NCI-H1436 treated with DMSO at 0.1 percent for 48 hours (cell line): ENCODE data around the gene HPS4.
"Not testable (repeated sequence)": the region's sequence is repeated elsewhere in the genome, so short reads cannot be mapped to it uniquely, and the experiment has no call there.

ENCODE experiments used
- DNase-seq: peaks from one replicate; lab custom pipeline; 2025; lab: John Stamatoyannopoulos, UW

HPS4 gene

DNA sequence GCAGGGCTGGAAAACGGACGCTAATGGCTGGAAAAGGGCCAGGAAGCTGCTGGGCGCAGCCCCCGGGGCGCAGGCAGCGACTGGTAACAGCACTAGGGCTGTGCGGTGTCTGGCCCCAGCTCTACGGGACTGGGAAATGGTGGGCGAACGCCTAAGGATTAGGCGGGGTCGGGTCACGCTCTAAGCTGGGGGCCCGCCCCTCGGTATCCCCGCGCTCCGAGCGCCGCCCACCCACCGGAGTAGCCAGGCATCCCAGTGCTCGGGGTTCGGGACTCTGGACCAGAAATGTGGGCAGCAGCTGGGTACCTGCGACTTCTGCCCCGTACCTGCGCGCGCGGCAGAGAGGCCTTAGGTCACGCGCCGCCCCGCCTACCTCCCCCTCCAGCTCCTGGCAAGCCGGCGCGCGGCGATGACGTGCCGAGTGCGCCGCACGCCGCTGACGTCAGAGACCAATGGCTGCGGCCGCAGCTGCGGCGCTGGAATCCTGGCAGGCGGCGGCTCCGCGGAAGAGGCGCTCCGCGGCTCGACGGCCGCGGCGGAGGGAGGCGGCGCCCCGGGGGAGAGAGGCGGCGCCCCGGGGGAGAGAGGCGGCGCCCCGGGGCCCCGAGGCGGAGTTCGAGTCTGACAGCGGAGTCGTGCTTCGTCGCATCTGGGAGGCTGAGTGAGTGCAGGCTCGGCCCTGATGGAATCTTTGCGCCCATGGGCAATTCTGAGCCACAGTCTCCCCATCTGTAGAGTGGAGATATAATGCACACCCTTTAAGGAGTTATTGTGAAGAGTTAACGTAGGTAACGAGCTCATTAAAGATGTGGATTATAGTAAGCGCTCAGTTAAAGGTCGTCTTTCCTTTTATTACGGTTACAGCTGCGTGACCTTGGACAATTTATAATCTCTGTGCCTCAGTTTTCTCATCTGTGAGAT lies at the start of gene HPS4, which contains the start of gene SRRD:
TSS of gene HPS4 (minus strand) at position 345 of the 921 bp plus-strand sequence. CDS start 2,021 bp downstream, outside the sequence.
TSS of gene SRRD (plus strand) at position 439 of the 921 bp plus-strand sequence. CDS start at position 453, 14 bp downstream.
- DNase-seq = peak; percentile 18

DNA sequence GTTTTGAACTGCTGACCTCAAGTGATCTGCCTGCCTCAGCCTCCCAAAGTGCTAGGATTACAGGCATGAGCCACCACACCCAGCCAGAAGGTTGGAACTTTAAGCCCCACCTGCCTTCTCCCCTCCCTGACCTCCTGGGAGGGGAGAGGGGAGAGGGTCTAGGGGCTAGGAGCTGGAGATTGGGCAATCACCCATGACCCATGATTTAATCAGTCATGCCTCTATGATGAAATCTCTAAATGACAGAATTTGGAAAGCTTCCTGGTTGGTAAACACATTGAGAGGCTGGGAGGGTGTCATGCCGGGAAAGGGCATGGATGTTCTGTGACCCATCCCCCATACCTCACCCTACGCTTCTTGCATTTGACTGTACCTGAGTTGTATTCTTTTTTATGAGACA lies 45.8 kb upstream of the HPS4 start:
- no peak for DNase-seq

DNA sequence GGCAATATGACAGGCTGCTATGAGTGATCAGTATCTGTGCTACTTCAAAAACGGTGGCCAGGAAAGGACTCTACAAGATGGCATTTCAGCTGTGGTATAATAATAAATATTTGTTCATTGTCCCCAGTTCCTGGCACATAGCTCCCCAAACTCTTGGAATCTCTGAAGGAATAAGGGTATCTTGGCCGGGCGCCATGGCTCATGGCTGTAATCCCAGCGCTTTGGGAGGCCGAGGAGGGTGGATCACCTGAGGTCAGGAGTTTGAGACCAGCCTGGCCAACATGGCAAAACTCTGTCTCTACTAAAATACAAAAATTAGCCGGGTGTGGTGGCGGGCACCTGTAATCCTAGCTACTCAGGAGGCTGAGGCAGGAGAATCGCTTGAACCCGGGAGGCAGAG lies 44.9 kb upstream of the HPS4 start:
- DNase-seq = not testable (repeated sequence)

DNA sequence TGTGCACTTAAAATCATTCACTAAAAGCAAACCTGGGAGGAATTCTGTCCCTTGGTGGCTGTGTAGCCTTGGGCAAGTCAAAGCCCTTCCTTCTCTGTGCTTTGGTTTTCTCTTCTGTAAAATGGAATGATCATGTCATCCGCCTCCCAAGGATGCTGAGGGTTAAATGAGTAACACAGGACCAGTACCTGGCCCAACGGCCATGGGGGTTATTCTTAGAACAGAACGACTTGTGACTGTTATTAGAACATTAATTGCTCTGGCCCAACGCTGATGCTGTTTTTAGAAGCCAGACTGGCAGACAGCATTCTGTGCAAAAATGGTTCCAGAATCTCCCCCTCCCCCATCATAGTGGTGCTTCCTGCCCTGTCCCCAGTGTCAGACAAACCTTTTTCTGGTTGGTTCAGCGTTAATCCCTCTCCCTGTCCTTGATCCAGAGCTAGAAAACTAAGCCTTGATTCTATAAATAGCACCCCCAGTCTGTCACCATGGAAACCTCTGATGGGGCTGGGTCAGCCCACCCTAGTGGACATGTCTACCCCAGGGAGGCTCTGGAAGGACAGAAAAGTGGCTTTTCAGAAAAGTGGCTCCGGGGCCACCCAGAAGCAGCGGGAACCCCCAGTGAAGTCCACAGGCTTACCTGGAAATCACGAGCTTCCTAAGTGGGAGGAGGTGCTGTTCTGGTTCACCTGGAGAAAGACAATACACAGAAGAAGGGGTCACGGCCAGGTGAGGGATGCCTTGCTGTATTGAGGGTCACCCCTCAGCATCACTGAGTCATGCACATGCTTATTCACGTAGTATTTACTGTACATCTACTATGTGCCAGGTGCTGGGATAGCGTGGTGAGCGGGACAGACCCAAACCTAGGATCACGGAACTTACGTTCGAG lies 44.2 kb upstream of the HPS4 start:
- DNase-seq = no peak

DNA sequence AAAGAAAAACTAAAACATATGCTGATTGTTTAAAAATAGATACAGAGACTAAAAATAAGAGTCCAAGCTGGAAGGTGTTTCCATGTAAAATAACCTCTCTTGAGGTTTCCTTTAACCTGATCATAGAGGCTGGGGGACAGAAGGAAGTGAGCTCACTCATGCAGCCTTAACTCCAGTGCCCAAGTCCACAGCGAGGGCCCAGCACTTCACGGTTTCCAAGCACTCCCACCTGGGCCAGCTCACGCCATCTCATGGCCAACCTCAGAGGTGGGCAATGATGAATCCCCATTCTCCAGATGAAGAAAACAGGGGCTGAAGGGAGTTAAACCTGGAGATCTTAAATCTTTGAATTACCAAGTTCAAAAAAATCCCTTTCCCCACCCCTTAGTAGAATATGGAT lies 43.6 kb upstream of the HPS4 start:
- no peak for DNase-seq

DNA sequence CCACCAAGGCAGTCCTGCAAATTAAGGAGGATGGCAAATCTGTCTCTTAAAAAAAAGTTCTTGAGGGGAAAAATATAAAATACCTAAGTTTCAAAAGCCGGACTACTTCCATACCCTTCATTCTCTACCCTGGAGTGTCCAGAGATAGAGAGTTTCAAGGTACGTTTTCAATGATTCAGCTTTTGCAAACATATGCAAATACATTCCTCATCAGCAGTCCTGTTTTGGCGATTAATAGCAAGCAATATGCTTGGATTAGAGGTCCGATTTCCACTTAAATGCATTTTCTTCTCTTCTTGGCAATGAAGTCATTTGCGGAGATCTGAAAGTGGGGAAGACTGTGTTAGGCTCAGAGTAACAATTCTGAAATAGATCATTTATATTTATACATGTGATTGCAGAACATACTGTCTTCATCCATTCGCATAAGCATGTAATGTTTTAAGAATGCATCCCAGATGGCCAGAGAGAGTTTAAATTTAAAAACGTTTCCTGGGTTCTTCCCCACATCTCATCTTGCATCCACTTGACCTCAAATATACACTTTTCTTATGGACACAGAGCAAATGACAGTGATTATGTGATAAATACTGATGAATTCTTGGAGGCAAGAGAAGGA lies 42.5 kb upstream of the HPS4 start:
- DNase-seq = no peak

DNA sequence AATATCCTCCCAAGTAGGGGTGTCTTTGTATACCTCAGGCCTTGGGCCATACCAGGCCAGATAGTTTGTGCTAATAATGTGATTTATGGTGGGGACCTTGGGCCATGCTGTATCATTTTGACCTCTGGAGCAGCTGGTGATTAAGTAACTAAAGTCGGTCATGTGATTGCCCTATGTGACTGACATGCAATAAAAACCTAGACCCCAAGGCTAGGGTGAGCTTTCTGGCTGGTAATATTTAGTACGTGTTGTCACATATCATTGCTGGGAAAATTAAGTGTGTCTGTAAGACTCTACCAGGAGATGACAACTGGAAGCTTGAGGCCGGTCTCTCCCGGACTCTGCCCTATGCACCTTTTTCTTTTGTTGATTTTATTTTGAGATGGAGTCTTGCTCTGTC lies 41.3 kb upstream of the HPS4 start:
- DNase-seq = no peak

DNA sequence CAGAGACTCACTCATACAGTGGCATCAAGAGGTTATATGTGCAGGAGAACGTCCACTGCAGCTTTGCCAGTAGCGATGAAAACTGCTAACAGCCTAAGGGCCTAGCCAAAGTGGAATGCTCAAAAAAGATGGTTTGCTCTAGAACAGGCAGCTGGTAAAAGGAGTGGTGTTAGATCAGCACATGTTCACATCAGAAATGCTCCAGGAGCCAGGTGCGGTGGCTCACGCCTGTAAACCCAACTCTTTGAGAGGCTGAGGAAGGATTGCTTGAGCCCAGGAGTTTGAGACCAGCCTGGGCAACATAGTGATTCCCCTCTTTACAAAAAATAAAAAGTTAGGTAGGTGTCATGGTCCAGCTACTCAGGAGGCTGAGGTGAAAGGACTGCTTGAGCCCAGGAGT lies 39.0 kb upstream of the HPS4 start:
- no peak for DNase-seq

DNA sequence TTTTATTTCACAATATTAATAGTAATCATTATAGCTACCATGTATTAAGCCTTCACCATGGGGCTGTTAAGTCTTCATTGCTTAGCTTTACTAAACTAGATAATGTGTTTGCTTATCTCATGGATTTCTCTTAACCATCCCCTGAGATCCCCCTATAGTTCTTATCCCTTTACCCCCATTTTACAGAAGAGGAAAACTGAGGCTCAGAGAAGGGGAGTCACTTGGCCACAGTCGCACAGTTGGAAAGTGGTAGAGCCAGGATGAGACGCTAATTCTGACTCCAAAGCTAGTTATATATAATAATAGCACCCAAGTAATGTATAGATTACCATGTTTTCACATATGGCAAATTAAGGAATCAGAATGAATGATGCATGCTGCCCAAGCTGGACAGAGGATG lies 38.4 kb upstream of the HPS4 start:
- no peak for DNase-seq

DNA sequence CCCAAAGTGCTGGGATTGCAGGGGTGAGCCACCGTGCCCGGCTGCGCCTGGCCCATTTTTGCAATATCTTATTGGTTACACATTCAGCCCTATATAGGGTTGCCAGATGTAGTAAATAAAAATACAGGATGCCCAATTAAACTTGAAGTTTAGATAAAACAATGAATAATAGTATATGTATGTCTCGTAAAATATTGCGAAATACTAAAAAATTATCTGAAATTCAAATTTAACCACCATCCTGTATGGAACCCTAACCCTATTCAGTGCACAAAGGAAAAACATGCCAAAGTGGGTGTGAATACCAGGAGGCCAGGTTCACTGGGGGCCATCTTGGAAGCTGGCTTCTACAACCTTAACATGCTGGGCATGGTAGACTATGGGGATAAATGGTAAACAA lies 33.8 kb upstream of the HPS4 start:
- DNase-seq = no peak

DNA sequence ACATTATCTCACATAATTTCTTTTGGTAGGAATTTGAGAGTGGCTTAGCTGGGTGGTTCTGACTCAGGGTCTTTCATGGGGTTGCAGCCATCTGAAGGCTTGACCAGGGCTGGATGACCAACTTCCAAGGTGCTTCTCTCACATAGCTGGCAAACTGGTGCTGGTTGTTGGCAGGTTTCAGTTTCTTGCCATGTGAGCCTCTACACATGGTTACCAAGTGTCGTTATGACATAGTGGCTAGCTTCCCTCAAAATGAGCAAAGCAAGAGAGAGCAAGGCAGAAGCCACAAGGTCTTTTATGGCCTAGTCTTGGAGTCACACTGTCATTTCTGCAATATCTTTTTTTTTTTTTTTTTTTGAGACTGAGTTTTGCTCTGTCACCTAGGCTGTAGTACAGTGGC lies 32.9 kb upstream of the HPS4 start:
- no peak for DNase-seq

DNA sequence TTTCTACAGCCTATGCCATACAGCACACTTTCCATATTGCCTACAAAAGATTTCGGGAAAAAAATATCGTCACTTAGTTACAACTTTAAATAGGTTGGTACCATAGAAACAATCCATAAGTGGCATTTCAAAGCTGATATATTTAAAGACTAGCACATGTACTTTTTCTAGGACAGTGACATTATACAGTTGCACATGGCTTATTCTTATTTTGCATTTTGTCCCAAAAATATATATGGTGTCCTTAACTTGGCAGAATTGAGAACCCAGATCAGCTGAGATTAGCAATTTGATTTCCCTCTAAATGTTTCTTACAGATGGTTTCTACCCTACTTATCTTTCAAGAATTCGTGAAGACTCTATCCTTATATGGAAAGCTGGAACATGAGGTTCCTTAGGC lies 32.3 kb upstream of the HPS4 start:
- no peak for DNase-seq

DNA sequence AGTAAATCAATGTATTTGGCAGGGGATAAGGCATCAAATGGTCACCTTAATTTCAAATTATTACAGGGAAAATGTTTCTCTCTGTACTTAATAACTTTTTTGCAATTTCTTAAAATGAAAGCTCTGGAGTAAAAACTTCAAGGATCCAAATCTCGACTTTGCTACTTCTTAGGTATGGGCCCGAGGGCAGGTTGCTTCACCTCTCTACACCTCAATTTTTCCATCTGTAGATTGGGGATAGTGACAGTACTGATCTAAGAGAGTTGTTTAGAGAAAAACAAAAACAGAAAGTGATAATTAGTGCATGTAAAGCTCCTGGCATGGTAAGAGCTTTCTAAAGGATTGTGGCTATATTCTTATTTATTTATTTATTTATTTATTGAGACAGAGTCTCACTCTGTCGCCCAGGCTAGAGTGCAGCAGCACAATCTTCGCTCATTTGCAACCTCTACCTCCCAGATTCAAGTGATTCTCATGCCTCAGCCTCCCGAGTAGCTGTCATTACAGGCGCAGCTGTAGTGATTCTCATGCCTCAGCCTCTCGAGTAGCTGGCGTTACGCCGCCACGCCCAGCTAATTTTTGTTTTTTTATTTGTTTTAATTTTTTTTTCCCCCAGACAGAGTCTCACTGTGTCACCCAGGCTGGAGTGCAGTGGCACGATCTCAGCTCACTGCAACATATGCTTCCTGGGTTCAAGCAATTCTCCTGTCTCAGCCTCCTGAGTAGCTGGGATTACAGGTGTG lies 31.0 kb upstream of the HPS4 start:
- DNase-seq = no peak

DNA sequence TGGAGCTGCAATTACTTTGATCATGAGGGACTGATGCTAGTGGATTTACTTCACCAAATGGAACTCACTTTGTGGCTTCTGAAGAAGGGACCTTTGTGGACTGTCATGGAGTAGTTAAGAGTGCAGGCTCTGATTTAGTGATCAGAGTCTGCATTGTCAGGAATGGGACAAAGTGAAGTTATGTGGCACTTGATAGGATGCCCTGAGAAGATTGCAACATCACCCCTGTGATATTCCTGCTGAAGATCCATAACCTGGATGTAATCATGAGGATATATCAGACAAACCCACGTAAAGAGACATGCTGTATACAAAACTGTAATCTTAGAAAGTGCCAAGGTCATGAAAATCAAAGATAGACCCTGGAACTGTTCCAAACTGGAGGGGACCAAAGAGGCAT lies 30.3 kb upstream of the HPS4 start:
- no peak for DNase-seq

DNA sequence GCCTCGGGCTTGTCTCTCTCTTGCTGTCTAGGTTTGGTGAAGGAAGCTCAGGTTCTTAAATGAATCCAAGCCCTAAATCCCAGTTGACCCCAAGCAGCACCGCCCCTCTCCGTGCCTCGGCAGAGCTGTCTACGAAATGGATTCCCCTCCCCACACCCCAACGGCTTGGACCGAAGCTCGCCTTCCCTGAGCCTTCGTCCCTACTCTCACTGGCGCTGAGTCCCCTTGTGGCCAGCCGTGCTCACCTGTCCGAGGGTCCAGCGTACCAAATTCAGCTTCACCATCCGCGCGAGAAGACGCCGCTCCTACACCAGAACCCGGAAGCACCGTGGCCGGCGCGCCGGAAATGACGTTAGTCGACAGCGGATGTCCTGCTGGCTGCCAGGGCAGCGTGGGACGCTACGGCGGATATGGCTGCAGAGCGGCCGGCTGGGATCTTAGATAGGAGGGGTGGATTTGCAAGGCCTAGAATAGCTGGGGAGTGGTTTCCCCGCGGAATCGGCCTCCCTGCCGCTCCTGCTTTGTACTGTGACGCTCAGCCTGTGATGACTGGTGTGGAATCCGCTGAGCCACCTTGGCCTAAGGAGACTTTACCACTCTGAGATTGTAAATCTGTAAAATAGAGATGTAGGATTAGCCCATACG lies 28.7 kb upstream of the HPS4 start, which contains the start of gene TFIP11:
TSS of gene TFIP11 (minus strand) at position 325 of the 645 bp plus-strand sequence. CDS start 2,201 bp downstream, outside the sequence.
- no peak for DNase-seq

DNA sequence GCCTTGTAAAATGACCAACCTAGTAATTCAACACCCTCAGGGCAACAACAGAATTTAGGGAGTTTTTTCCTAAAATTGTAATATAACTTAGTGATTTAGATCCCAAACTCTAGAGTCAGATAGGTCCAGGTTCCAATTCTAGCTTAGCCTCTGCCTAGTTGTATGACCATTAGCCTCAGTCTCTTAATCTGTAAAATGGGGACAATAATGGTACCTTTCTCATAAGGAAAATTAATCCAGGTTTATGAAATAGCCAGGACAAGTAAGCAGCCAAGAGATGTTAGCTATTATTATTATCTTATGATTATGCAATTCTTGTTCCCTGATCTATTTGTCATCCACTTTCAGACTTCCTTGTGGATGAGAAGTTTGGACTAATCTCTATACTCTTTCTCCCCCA lies 24.6 kb upstream of the HPS4 start:
- DNase-seq = no peak

DNA sequence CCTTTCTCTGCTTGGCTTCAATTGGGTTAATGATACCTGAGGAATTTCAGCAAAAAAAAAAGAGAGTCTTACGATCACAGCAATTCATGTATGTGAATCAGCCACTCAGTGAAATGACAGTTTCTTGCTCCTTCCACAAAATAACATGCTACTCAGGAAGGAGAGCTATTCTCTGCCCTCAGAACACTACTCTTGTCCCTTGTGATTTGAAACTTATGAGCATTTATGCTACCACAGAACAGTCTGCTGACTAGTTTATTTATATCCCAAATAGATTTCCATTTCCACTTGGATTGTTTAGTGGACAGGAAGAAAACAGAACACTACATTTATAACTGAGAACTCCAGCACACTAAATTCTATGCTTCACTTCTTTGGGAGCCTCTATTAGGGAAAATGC lies 20.2 kb upstream of the HPS4 start:
- DNase-seq = no peak

DNA sequence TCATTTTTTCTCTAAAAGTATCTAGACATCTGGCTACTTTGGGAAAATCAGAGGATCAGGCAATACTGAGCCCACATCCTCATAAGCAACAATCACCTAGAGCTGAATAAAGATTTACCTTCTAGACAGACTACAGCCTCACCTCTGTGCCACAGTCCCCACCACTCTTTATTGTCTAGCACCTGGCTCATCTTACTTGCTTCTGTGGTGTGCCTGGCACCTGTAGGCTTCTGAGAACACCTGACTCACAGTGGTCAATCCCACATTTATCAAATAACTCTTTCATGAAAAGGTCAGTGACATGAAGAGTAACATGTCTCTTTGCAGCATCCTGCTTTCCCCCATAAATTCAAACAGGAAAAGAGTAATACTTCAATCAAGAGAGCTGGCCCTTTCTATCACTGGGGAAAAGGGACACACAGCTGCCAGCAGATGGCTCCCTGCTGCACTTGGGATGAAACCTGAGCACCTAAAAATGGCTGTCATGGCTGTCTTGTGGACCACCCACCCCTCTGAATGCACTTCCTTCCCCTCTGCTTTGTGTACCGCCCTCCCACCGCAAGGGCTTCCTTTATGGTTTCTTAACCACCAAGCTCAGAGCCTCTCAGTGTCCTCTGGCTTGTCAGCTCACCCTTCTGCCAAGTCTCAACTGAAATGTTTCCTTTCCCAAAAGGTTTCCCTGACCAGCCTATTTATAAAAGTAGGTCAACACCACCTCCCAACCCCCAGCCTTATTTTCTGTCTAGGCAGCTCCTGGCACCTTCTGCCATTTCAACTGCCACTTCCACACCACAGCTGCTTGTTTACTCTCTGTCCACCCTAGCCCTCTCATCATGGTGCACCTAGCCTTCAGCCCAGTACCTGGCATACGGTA lies 19.3 kb upstream of the HPS4 start:
- no peak for DNase-seq

DNA sequence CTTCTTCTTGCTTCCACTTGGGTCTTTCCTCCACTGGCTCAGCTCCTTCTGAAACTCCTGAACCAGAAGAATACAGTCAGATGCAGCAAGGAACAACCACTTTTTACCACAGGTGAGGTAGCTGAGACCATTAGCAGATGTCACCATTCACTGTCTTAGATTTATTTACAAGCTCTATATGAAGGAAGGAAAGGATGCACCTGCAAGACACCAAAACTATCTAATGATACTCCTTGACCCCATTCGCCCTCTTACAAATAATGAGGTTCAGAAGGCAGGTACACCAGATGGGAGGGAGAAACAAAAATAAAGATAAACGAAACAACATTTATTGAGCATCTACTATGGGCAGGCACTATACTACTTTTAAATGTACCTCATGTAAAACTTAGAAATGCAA lies 18.4 kb upstream of the HPS4 start:
- no peak for DNase-seq

DNA sequence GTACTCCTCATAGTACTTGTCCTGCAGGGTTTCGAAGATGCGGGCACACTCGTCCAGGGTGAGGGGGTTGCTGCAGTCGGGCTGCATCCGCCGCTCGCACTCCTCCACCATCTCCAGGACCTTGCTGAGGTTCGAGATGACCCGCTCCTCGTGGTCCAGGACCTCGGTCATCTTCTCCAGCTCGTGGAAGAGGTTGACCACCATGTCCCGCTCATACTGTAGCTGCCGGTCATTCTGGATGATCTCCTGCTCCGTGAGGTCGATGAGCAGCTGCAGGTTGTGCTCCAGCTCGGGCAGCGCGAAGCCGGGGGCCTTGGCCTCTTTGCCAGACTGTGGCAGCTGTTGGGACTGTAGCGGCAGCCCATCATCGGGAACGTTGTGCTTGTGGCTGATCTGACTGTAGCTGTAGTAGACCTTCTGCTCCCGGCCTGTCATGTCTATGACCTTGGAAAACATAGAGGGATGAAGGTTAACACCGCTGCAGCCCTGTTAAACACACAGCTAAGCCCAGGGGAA lies 15.7 kb upstream of the HPS4 start:
- DNase-seq = no peak
